Measurements from ENCODE around the gene IL4R. TPM values are rescaled to one million over a fixed set of nuclear protein-coding genes. Genes with fewer than 3 reads are reported as not detected.
A peak's percentile ranks its signal among the peaks of the same experiment; 100 is the strongest.

Gene IL4R
- total and polyA plus RNA-seq, 4 donors, result 15.5 to 61.9 (median 29.9) TPM

- Histone ChIP-seq H3K4me1 (ENCODE audit: control insufficient read depth in 4 of 4, insufficient read depth in 4 of 4, low read length in 3 of 4) (peaks cover 20 to 44% (median 39%) of the 10 kb centered on the region in 4 donors), H3K27ac (ENCODE audit: low read depth in 1 of 2, low read length in 2 of 2) (peak overlapping the region; percentile 60 to 74), H3K36me3 (ENCODE audit: control insufficient read depth in 4 of 4, insufficient read depth in 3 of 4, low read depth in 1 of 4, low read length in 3 of 4) (peaks cover 12 to 36% (median 33%) of the 10 kb centered on the region in 4 donors), H3K9ac (ENCODE audit: low read depth in 1 of 2, low read length in 2 of 2) (no peak overlapping the region), H3K9me3 (ENCODE audit: control insufficient read depth in 4 of 4, low read length in 3 of 4) (no peaks in the 10 kb centered on the region), H3K27me3 (ENCODE audit: control insufficient read depth in 4 of 4, insufficient read depth in 4 of 4, low read length in 3 of 4) (no peaks in the 10 kb centered on the region), H3K4me3 (ENCODE audit: low read depth in 1 of 3, low read length in 3 of 3) (no peak overlapping the region)
- TF ChIP-seq RXRA (IDR thresholded peaks at IDR 0.05) (peak; percentile 95 to 96), FOXA2 (IDR thresholded peaks at IDR 0.05) (no peak), SP1 (IDR thresholded peaks at IDR 0.05) (peak; percentile 47), MAX (IDR thresholded peaks at IDR 0.05) (no peak), FOXA1 (IDR thresholded peaks at IDR 0.05) (peak; percentile 13), HNF4A (conservative IDR thresholded peaks at IDR 0.05) (peak; percentile 53 to 69), GABPA (IDR thresholded peaks at IDR 0.05 in 1 of 2, conservative IDR thresholded peaks at IDR 0.05 in 1 of 2) (peak in 1 of 2 donors; percentile 9)
- DNase-seq (ENCODE audit: low spot score), result no peak
- WGBS, result 26% methylated on average over 9 of the region's 9 CpGs
Measured at GRCh38 chr16:27363797-27364196, 50.0 kb downstream of the IL4R start.

DNA sequence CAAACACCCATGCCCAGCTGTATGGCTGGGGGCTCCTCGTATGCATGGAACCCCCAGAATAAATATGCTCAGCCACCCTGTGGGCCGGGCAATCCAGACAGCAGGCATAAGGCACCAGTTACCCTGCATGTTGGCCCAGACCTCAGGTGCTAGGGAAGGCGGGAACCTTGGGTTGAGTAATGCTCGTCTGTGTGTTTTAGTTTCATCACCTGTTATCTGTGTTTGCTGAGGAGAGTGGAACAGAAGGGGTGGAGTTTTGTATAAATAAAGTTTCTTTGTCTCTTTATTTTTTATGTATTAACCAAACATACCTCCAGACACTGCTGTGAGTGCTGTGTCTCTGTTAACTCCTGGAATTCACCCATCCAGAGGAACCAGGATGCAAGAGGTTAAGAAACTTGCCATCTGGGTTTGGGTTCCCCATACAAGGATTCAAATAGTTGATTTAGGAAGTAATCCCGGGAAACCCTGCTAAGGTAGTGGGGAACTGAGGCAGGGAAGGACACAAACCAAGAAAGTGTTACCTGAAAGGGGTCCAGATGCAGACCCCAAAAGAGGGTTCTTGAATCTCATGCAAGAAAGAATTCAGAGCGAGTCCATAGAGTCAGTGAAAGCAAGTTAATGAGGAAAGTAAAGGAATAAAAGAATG, 50.8 kb downstream of the IL4R start:
- H3K4me3 ChIP-seq (ENCODE audit: low read depth in 1 of 3, low read length in 3 of 3), result no peak overlapping the region
- no peaks in the 10 kb centered on the region for H3K27me3 ChIP-seq (ENCODE audit: control insufficient read depth in 4 of 4, insufficient read depth in 4 of 4, low read length in 3 of 4)
- no peak for DNase-seq (ENCODE audit: low spot score)
- peak overlapping the region; percentile 60 to 74 for H3K27ac ChIP-seq (ENCODE audit: low read depth in 1 of 2, low read length in 2 of 2)
- H3K9ac ChIP-seq (ENCODE audit: low read depth in 1 of 2, low read length in 2 of 2), result peak overlapping the region in 1 of 2 donors; percentile 12
- H3K36me3 ChIP-seq (ENCODE audit: control insufficient read depth in 4 of 4, insufficient read depth in 3 of 4, low read depth in 1 of 4, low read length in 3 of 4), result peaks cover 10 to 27% (median 25%) of the 10 kb centered on the region in 4 donors
- peaks cover 20 to 44% (median 39%) of the 10 kb centered on the region in 4 donors for H3K4me1 ChIP-seq (ENCODE audit: control insufficient read depth in 4 of 4, insufficient read depth in 4 of 4, low read length in 3 of 4)
- no peaks in the 10 kb centered on the region for H3K9me3 ChIP-seq (ENCODE audit: control insufficient read depth in 4 of 4, low read length in 3 of 4)
- TF ChIP-seq RAD21 (IDR thresholded peaks at IDR 0.05) (peak; percentile 35 to 50), HNF4A (conservative IDR thresholded peaks at IDR 0.05) (peak; percentile 60 to 84), SP1 (IDR thresholded peaks at IDR 0.05) (peak; percentile 70), JUND (IDR thresholded peaks at IDR 0.05) (peak; percentile 12 to 68), EGR1 (IDR thresholded peaks at IDR 0.05; ENCODE audit: low read depth in 2 of 2) (peak; percentile 15 to 53), HNF4G (IDR thresholded peaks at IDR 0.05) (peak; percentile 33), MAX (IDR thresholded peaks at IDR 0.05) (peak; percentile 55), ZBTB33 (IDR thresholded peaks at IDR 0.05) (peak; percentile 59), FOXA2 (IDR thresholded peaks at IDR 0.05) (peak; percentile 72), ATF3 (IDR thresholded peaks at IDR 0.05) (peak; percentile 93), RXRA (IDR thresholded peaks at IDR 0.05) (peak; percentile 66 to 85), TAF1 (conservative IDR thresholded peaks at IDR 0.05) (no peak), FOXA1 (IDR thresholded peaks at IDR 0.05) (peak; percentile 46), NR2F2 (IDR thresholded peaks at IDR 0.05) (no peak), YY1 (IDR thresholded peaks at IDR 0.05) (no peak), GABPA (IDR thresholded peaks at IDR 0.05 in 1 of 2, conservative IDR thresholded peaks at IDR 0.05 in 1 of 2) (no peak)
- TF ChIP-seq, protein P1, sequence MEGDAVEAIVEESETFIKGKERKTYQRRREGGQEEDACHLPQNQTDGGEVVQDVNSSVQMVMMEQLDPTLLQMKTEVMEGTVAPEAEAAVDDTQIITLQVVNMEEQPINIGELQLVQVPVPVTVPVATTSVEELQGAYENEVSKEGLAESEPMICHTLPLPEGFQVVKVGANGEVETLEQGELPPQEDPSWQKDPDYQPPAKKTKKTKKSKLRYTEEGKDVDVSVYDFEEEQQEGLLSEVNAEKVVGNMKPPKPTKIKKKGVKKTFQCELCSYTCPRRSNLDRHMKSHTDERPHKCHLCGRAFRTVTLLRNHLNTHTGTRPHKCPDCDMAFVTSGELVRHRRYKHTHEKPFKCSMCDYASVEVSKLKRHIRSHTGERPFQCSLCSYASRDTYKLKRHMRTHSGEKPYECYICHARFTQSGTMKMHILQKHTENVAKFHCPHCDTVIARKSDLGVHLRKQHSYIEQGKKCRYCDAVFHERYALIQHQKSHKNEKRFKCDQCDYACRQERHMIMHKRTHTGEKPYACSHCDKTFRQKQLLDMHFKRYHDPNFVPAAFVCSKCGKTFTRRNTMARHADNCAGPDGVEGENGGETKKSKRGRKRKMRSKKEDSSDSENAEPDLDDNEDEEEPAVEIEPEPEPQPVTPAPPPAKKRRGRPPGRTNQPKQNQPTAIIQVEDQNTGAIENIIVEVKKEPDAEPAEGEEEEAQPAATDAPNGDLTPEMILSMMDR (IDR thresholded peaks at IDR 0.05; ENCODE audit: low read depth, low read length, missing input control), result no peak
- TF ChIP-seq, protein P2, sequence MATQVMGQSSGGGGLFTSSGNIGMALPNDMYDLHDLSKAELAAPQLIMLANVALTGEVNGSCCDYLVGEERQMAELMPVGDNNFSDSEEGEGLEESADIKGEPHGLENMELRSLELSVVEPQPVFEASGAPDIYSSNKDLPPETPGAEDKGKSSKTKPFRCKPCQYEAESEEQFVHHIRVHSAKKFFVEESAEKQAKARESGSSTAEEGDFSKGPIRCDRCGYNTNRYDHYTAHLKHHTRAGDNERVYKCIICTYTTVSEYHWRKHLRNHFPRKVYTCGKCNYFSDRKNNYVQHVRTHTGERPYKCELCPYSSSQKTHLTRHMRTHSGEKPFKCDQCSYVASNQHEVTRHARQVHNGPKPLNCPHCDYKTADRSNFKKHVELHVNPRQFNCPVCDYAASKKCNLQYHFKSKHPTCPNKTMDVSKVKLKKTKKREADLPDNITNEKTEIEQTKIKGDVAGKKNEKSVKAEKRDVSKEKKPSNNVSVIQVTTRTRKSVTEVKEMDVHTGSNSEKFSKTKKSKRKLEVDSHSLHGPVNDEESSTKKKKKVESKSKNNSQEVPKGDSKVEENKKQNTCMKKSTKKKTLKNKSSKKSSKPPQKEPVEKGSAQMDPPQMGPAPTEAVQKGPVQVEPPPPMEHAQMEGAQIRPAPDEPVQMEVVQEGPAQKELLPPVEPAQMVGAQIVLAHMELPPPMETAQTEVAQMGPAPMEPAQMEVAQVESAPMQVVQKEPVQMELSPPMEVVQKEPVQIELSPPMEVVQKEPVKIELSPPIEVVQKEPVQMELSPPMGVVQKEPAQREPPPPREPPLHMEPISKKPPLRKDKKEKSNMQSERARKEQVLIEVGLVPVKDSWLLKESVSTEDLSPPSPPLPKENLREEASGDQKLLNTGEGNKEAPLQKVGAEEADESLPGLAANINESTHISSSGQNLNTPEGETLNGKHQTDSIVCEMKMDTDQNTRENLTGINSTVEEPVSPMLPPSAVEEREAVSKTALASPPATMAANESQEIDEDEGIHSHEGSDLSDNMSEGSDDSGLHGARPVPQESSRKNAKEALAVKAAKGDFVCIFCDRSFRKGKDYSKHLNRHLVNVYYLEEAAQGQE (IDR thresholded peaks at IDR 0.05), result peak; percentile 43
- WGBS, result 37% methylated on average over 6 of the region's 6 CpGs
